ENCODE data around the gene EEF2.

EEF2 gene

GRCh38 chr19:3984908-3985642, at the start of gene EEF2:
Gene EEF2 (minus strand): TSS chr19:3985463. CDS start chr19:3985380, 83 bp downstream.
- peak; percentile 88 for DNase-seq

GRCh38 chr19:4034048-4035017, 49.1 kb upstream of the EEF2 start:
- no peak for DNase-seq

GRCh38 chr19:4033028-4033956, 48.0 kb upstream of the EEF2 start:
- DNase-seq, result no peak

GRCh38 chr19:4032436-4032835, 47.2 kb upstream of the EEF2 start:
- DNase-seq, result no peak

GRCh38 chr19:4031420-4031819, 46.2 kb upstream of the EEF2 start:
- no peak for DNase-seq

- no peak for DNase-seq
These were observed 45.7 kb upstream of the EEF2 start for GRCh38 chr19:4030981-4031380.

- DNase-seq, result no peak
These were observed 45.3 kb upstream of the EEF2 start for GRCh38 chr19:4030552-4030951.

- DNase-seq, result no peak
These were observed 44.0 kb upstream of the EEF2 start for GRCh38 chr19:4029247-4029614.

GRCh38 chr19:4028334-4029246, 43.3 kb upstream of the EEF2 start:
- no peak for DNase-seq

GRCh38 chr19:4027146-4027545, 41.9 kb upstream of the EEF2 start:
- no peak for DNase-seq

GRCh38 chr19:4025317-4025716, 40.1 kb upstream of the EEF2 start:
- DNase-seq, result no peak

GRCh38 chr19:4023600-4024398, 38.5 kb upstream of the EEF2 start:
- no peak for DNase-seq

GRCh38 chr19:4019578-4019977, 34.3 kb upstream of the EEF2 start:
- DNase-seq, result no peak

GRCh38 chr19:4018775-4019504, 33.7 kb upstream of the EEF2 start:
- no peak for DNase-seq

- no peak for DNase-seq
These were observed 32.9 kb upstream of the EEF2 start for GRCh38 chr19:4018140-4018613.

GRCh38 chr19:4016903-4017638, 31.8 kb upstream of the EEF2 start:
- DNase-seq, result no peak

GRCh38 chr19:4016486-4016885, 31.2 kb upstream of the EEF2 start:
- no peak for DNase-seq

- DNase-seq, result no peak
These were observed 30.6 kb upstream of the EEF2 start for GRCh38 chr19:4015705-4016402.
